OCI-LY3 (cell line): ENCODE data around the gene ZBTB22.

Experiments
- H2AFZ ChIP-seq: fragments of 200-600, 300-600 bp; shearing (Covaris generic); 2 replicates; pipeline ENCODE4 v1.6.0; 2014; ENCODE audit warnings: antibody characterized with exemption, low read depth, low read length
- H3K27ac ChIP-seq: fragments of 200-600, 300-600 bp; sonication (generic); 2 replicates; pipeline ENCODE4 v1.5.1; 2014; ENCODE audit warnings: mild to moderate bottlenecking, low read length, moderate library complexity, mixed read lengths
- H3K27me3 ChIP-seq: fragments of 200-600, 300-600 bp; sonication (generic); 2 replicates; pipeline ENCODE4 v1.6.1; 2014; ENCODE audit warnings: low read depth, low read length, mixed read lengths
- H3K36me3 ChIP-seq: fragments of 200-600, 300-600 bp; sonication (generic); replicated peaks from 2 replicates; pipeline ENCODE3; 2014; ENCODE audit warnings: low read depth, low read length, mixed read lengths
- H3K4me1 ChIP-seq: fragments of 300-600, 200-600 bp; sonication (generic); 2 replicates; pipeline ENCODE4 v1.6.1; 2014; ENCODE audit warnings: low read length, mixed read lengths
- H3K4me2 ChIP-seq: fragments of 200-600, 300-600 bp; sonication (generic); 2 replicates; pipeline ENCODE4 v1.6.1; 2014; ENCODE audit warnings: low read length, mixed read lengths
- H3K4me3 ChIP-seq: fragments of 300-600, 200-600 bp; sonication (generic); 2 replicates; pipeline ENCODE4 v1.5.1; 2014; ENCODE audit warnings: antibody characterized with exemption, mild to moderate bottlenecking, low read length, moderate library complexity
- H3K79me2 ChIP-seq: fragments of 300-600, 200-600 bp; shearing (Covaris generic); 2 replicates; pipeline ENCODE4 v1.6.1; 2014; ENCODE audit warnings: mild to moderate bottlenecking, low read length, mixed read lengths
- H3K9ac ChIP-seq: fragments of 300-600, 200-600 bp; shearing (Covaris generic); 2 replicates; pipeline ENCODE4 v1.6.0; 2014; ENCODE audit warnings: mild to moderate bottlenecking, low read length, moderate library complexity
- H3K9me3 ChIP-seq: fragments of 200-600, 300-600 bp; shearing (Covaris generic); 2 replicates; pipeline ENCODE4 v1.6.1; 2014; ENCODE audit warnings: low read length, mixed read lengths; ENCODE audit not compliant: insufficient read depth
- H4K20me1 ChIP-seq: fragments of 200-600, 300-600 bp; sonication (generic); 2 replicates; pipeline ENCODE4 v1.6.1; 2016; ENCODE audit warnings: low read length, mixed read lengths; ENCODE audit not compliant: insufficient read depth
- CTCF ChIP-seq: fragments of 200-600, 300-600 bp; sonication (generic); IDR thresholded peaks from 2 replicates; pipeline ENCODE4 v1.5.1; 2014; ENCODE audit warnings: antibody characterized with exemption, low read length, low read depth
- EZH2phosphoT487 ChIP-seq: fragments of 200-600 bp; shearing (Covaris generic); IDR thresholded peaks from 2 replicates; pipeline ENCODE4 v1.6.1; 2018; ENCODE audit warnings: antibody characterized with exemption, mixed run types, low read depth

ZBTB22 gene

GRCh38 chr6:33316603-33317418 lies 733 bp downstream of the ZBTB22 start:
- no peak overlapping the region for H3K27ac ChIP-seq
- peaks cover 41% of the 10 kb centered on the region for H3K4me1 ChIP-seq
- peaks cover 9% of the 10 kb centered on the region for H4K20me1 ChIP-seq
- H3K36me3 ChIP-seq = peaks cover 43% of the 10 kb centered on the region
- TF ChIP-seq CTCF (no peak), EZH2phosphoT487 (no peak)
- H3K27me3 ChIP-seq = no peaks in the 10 kb centered on the region
- no peak overlapping the region for H3K9ac ChIP-seq
- H3K9me3 ChIP-seq = no peaks in the 10 kb centered on the region
- H3K79me2 ChIP-seq = peaks cover 49% of the 10 kb centered on the region
- no peak overlapping the region for H2AFZ ChIP-seq
- peak overlapping the region; percentile 91 for H3K4me3 ChIP-seq
- peak overlapping the region; percentile 66 for H3K4me2 ChIP-seq

GRCh38 chr6:33315793-33316602 lies 1.5 kb downstream of the ZBTB22 start:
- Histone ChIP-seq H3K9me3 (no peaks in the 10 kb centered on the region), H3K79me2 (peaks cover 49% of the 10 kb centered on the region), H2AFZ (no peak overlapping the region), H4K20me1 (peaks cover 12% of the 10 kb centered on the region), H3K36me3 (peaks cover 41% of the 10 kb centered on the region), H3K4me3 (no peak overlapping the region), H3K9ac (no peak overlapping the region), H3K4me2 (no peak overlapping the region), H3K27me3 (no peaks in the 10 kb centered on the region), H3K4me1 (peaks cover 39% of the 10 kb centered on the region), H3K27ac (no peak overlapping the region)
- no peak for TF ChIP-seq CTCF
- no peak for TF ChIP-seq EZH2phosphoT487

GRCh38 chr6:33314943-33315792 lies 2.4 kb downstream of the ZBTB22 start:
- peaks cover 49% of the 10 kb centered on the region for H3K79me2 ChIP-seq
- H3K27me3 ChIP-seq = no peaks in the 10 kb centered on the region
- peaks cover 33% of the 10 kb centered on the region for H3K36me3 ChIP-seq
- H3K9ac ChIP-seq = peak overlapping the region; percentile 88
- H3K9me3 ChIP-seq = no peaks in the 10 kb centered on the region
- H2AFZ ChIP-seq = no peak overlapping the region
- H3K4me3 ChIP-seq = peak overlapping the region; percentile 95
- TF ChIP-seq CTCF = no peak
- TF ChIP-seq EZH2phosphoT487 = no peak
- peak overlapping the region; percentile 98 for H3K27ac ChIP-seq
- peak overlapping the region; percentile 96 for H3K4me2 ChIP-seq
- H4K20me1 ChIP-seq = peaks cover 12% of the 10 kb centered on the region
- peaks cover 39% of the 10 kb centered on the region for H3K4me1 ChIP-seq
